Adrenal gland (tissue), 5 donors: Measurements from ENCODE around the gene FURIN.

Experiments used
- CTCF ChIP-seq, 6 experiments: fragments of 450-650 bp in 4 of 6; fragments of 200-600 bp in 2 of 6; sonication (generic) in 1 of 6; IDR thresholded peaks; 1 replicate in 5 of 6; 2 replicates in 1 of 6; pipeline versions ENCODE4 v1.5.1 to v1.8.0; 2016 to 2021; ENCODE audit warnings: antibody characterized with exemption in 6 of 6, mild to moderate bottlenecking in 2 of 6, moderate library complexity in 1 of 6
- POLR2A ChIP-seq, 2 donors: fragments of 450-650 bp; IDR thresholded peaks; one replicate each; pipeline ENCODE4 v1.6.1; 2017; ENCODE audit warnings: antibody characterized with exemption in 2 of 2, mild to moderate bottlenecking in 2 of 2, moderate library complexity in 1 of 2
- donor health status: DM: no; HTN: no; CAD: no.

- TF ChIP-seq CTCF (IDR thresholded peaks at IDR 0.05) (no peak), POLR2A (IDR thresholded peaks at IDR 0.05) (no peak)
These were observed 17.3 kb upstream of the FURIN start for GRCh38 chr15:90851114-90851513.
